AG04450 (cell line): ENCODE results near the gene TMEM260. TPM values are rescaled to one million over a fixed set of nuclear protein-coding genes. Genes with fewer than 3 reads are reported as not detected.

Experiments used
- polyA plus RNA-seq: library from polyadenylated mRNA; depleted of rRNA; stranded (reverse); fragments of >200 nt; gene quantifications from 2 replicates; pipeline ENCODE4 v1.2.3, GENCODE V29; 2011; rRNA removed

The TMEM260 gene
- polyA plus RNA-seq, 1 experiment: 18.8 TPM

Other genes with a start within 250 kb of the TMEM260 start
- not detected in 2 replicates for gene OTX2, start 230.7 kb downstream of the TMEM260 start, polyA plus RNA-seq